ENCODE data around the gene PTPRK. TPM values are rescaled to one million over a fixed set of nuclear protein-coding genes. Genes with fewer than 3 reads are reported as not detected.

Gene PTPRK
- polyA plus RNA-seq, 3 donors = 0.01 TPM; not detected in 2

- no peak overlapping the region for H2AFZ ChIP-seq (ENCODE audit: insufficient read depth, low read depth, low read length, poor library complexity, severe bottlenecking)
- H3K36me3 Mint-ChIP-seq = no peaks in the 10 kb centered on the region
- H3K27ac ChIP-seq (ENCODE audit: low read depth in 1 of 2, low read length in 2 of 2) = no peak overlapping the region
- WGBS (ENCODE audit: insufficient coverage) = no CpG with 5 or more reads among the region's 1 CpG
- no peak overlapping the region for H3K4me3 ChIP-seq (replicated peaks in 1 of 3; ENCODE audit: low read depth in 2 of 3, low read length in 3 of 3)
- no peaks in the 10 kb centered on the region for H3K36me3 ChIP-seq (replicated peaks in 1 of 2; ENCODE audit: control insufficient read depth in 1 of 2, insufficient read depth in 2 of 2, low read length in 2 of 2)
- H3K9me3 Mint-ChIP-seq = no peaks in the 10 kb centered on the region
- H4K20me1 ChIP-seq (ENCODE audit: insufficient read depth, low read length) = no peaks in the 10 kb centered on the region
- H3K27ac Mint-ChIP-seq = no peak overlapping the region
- H3K4me1 ChIP-seq (ENCODE audit: control insufficient read depth in 1 of 2, insufficient read depth in 2 of 2, low read length in 2 of 2) = no peaks in the 10 kb centered on the region
- H3K4me3 Mint-ChIP-seq = no peak overlapping the region
- DNase-seq = no peak
- intact Hi-C loops (cut with micrococcal nuclease) = no loop called here
- no peak overlapping the region for H3K9ac ChIP-seq (ENCODE audit: insufficient read depth, low read length, poor library complexity, severe bottlenecking)
- no peaks in the 10 kb centered on the region for H3K79me2 ChIP-seq (ENCODE audit: insufficient read depth, low read length)
- no peaks in the 10 kb centered on the region for H3K27me3 Mint-ChIP-seq (ENCODE audit: low read depth in 3 of 3)
- H3K27me3 ChIP-seq (ENCODE audit: control insufficient read depth in 2 of 2, insufficient read depth in 2 of 2, low read length in 2 of 2) = no peaks in the 10 kb centered on the region
- H3K4me1 Mint-ChIP-seq = no peaks in the 10 kb centered on the region
- H3K4me2 ChIP-seq (replicated peaks; ENCODE audit: extremely low read depth, low read length, poor library complexity, severe bottlenecking) = no peak overlapping the region
- TF ChIP-seq, protein P1, sequence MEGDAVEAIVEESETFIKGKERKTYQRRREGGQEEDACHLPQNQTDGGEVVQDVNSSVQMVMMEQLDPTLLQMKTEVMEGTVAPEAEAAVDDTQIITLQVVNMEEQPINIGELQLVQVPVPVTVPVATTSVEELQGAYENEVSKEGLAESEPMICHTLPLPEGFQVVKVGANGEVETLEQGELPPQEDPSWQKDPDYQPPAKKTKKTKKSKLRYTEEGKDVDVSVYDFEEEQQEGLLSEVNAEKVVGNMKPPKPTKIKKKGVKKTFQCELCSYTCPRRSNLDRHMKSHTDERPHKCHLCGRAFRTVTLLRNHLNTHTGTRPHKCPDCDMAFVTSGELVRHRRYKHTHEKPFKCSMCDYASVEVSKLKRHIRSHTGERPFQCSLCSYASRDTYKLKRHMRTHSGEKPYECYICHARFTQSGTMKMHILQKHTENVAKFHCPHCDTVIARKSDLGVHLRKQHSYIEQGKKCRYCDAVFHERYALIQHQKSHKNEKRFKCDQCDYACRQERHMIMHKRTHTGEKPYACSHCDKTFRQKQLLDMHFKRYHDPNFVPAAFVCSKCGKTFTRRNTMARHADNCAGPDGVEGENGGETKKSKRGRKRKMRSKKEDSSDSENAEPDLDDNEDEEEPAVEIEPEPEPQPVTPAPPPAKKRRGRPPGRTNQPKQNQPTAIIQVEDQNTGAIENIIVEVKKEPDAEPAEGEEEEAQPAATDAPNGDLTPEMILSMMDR (IDR thresholded peaks at IDR 0.05) = no peak
- no peaks in the 10 kb centered on the region for H3K9me3 ChIP-seq (replicated peaks in 1 of 2; ENCODE audit: control insufficient read depth in 1 of 2, insufficient read depth in 1 of 2, low read length in 2 of 2)
These were observed 356.1 kb downstream of the PTPRK start for GRCh38 chr6:128164254-128164653.

- TF ChIP-seq, protein P1 (IDR thresholded peaks at IDR 0.05) = no peak
- no peak overlapping the region for H3K4me3 Mint-ChIP-seq
- no peaks in the 10 kb centered on the region for H3K36me3 ChIP-seq (replicated peaks in 1 of 2; ENCODE audit: control insufficient read depth in 1 of 2, insufficient read depth in 2 of 2, low read length in 2 of 2)
- no peaks in the 10 kb centered on the region for H3K36me3 Mint-ChIP-seq
- H3K27me3 Mint-ChIP-seq (ENCODE audit: low read depth in 3 of 3) = no peaks in the 10 kb centered on the region
- H4K20me1 ChIP-seq (ENCODE audit: insufficient read depth, low read length) = no peaks in the 10 kb centered on the region
- H2AFZ ChIP-seq (ENCODE audit: insufficient read depth, low read depth, low read length, poor library complexity, severe bottlenecking) = no peak overlapping the region
- no peaks in the 10 kb centered on the region for H3K9me3 Mint-ChIP-seq
- no peak overlapping the region for H3K4me3 ChIP-seq (replicated peaks in 1 of 3; ENCODE audit: low read depth in 2 of 3, low read length in 3 of 3)
- H3K27ac ChIP-seq (ENCODE audit: low read depth in 1 of 2, low read length in 2 of 2) = no peak overlapping the region
- no peak overlapping the region for H3K4me2 ChIP-seq (replicated peaks; ENCODE audit: extremely low read depth, low read length, poor library complexity, severe bottlenecking)
- no peak overlapping the region for H3K9ac ChIP-seq (ENCODE audit: insufficient read depth, low read length, poor library complexity, severe bottlenecking)
- 88% methylated on average over 2 of the region's 2 CpGs for WGBS (ENCODE audit: insufficient coverage)
- H3K27ac Mint-ChIP-seq = no peak overlapping the region
- H3K27me3 ChIP-seq (ENCODE audit: control insufficient read depth in 2 of 2, insufficient read depth in 2 of 2, low read length in 2 of 2) = no peaks in the 10 kb centered on the region
- H3K4me1 ChIP-seq (ENCODE audit: control insufficient read depth in 1 of 2, insufficient read depth in 2 of 2, low read length in 2 of 2) = peaks cover 0 to 3% of the 10 kb centered on the region in 2 donors
- H3K4me1 Mint-ChIP-seq = peaks cover 10% of the 10 kb centered on the region
- intact Hi-C loops (cut with micrococcal nuclease) = no loop called here
- no peak for DNase-seq
- no peaks in the 10 kb centered on the region for H3K79me2 ChIP-seq (ENCODE audit: insufficient read depth, low read length)
- no peaks in the 10 kb centered on the region for H3K9me3 ChIP-seq (replicated peaks in 1 of 2; ENCODE audit: control insufficient read depth in 1 of 2, insufficient read depth in 1 of 2, low read length in 2 of 2)
These were observed 358.0 kb downstream of the PTPRK start for GRCh38 chr6:128162423-128162822.

Measured in CD14-positive monocyte (primary cell).